Coronary artery (tissue), 2 donors: ENCODE data around the gene TBC1D13.

Experiments
- DNase-seq: peaks from one replicate; pipeline ENCODE4 v3.0.0-alpha.2; 2017; ENCODE audit warnings: low spot score
- H3K27ac ChIP-seq, 2 donors: fragments of 200-600 bp; sonication (generic); one replicate each; pipeline ENCODE4 v1.5.1; 2016 to 2019
- H3K4me3 ChIP-seq: fragments of 200-600 bp; sonication (generic); 2 replicates; pipeline ENCODE4 v1.5.1; 2016; ENCODE audit warnings: mild to moderate bottlenecking, moderate library complexity
- CTCF ChIP-seq: fragments of 200-600 bp; sonication (generic); IDR thresholded peaks from one replicate; pipeline ENCODE4 v1.5.1; 2019; ENCODE audit warnings: antibody characterized with exemption

TBC1D13 gene

GRCh38 chr9:128798896-128799295, 11.8 kb downstream of the TBC1D13 start:
- Histone ChIP-seq H3K27ac (no peak overlapping the region), H3K4me3 (no peak overlapping the region)
- TF ChIP-seq CTCF: no peak
- no peak for DNase-seq

GRCh38 chr9:128800061-128800460, 13.0 kb downstream of the TBC1D13 start:
- no peak for TF ChIP-seq CTCF
- Histone ChIP-seq H3K27ac (no peak overlapping the region), H3K4me3 (no peak overlapping the region)
- DNase-seq: no peak

DNA sequence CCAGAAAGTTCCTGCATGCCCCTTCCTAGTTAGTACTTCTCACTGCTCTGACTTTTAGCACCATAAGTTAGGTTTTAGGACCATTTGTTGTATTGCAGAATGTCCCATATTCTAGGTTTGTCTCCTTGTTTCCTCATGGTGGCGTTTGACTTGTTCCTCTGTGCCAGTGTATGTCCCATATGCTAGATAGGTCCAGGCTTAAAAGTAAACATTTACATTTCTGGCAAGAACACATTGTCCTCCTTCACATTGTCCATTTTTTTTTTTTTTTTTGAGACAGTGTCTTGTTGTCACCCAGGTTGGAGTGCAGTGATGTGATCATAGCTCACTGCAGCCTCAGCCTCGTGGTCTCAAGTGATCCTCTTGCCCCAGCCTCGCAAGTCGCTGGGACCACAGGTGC, 15.4 kb downstream of the TBC1D13 start:
- DNase-seq: no peak
- Histone ChIP-seq H3K27ac (no peak overlapping the region), H3K4me3 (no peak overlapping the region)
- TF ChIP-seq CTCF: no peak

DNA sequence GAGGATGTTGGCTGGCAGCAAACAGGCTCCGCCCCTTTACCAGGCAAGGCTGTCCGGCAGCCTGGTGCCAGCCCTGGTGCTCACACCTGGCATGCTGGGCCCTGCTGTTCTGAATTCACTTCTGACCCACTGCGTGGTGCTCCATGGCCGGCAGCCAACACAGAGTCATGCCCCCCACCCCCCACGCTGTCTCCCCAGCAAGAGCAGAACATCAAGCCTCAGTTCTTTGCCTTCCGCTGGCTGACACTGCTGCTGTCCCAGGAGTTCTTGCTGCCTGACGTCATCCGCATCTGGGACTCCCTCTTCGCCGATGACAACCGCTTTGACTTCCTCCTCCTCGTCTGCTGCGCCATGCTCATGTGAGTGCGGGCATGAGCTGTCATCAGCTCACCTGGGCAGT, 18.6 kb downstream of the TBC1D13 start:
- H3K4me3 ChIP-seq: no peak overlapping the region
- no peak overlapping the region for H3K27ac ChIP-seq
- TF ChIP-seq CTCF: no peak
- no peak for DNase-seq

DNA sequence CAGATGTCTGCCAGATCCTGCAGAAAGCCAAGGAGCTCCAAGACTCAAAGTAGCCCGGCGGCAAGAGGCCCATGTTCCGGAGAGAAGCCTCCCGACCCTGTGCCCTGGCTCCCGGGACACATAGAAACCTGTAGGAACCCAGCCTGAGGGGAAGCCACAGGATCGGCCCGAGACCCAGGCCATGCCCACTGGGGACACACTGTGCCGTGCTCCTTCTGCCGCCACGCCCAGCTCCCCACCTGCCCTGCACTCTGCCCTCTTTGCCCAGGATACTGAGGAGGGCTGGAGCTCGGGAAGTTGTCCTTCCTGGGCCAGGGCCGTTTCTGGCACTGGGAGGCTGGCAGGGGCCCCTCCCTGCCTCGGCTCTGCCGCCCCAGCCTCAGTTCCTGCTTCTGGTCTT, 20.8 kb downstream of the TBC1D13 start:
- no peak for DNase-seq
- Histone ChIP-seq H3K27ac (no peak overlapping the region), H3K4me3 (no peak overlapping the region)
- TF ChIP-seq CTCF: no peak

DNA sequence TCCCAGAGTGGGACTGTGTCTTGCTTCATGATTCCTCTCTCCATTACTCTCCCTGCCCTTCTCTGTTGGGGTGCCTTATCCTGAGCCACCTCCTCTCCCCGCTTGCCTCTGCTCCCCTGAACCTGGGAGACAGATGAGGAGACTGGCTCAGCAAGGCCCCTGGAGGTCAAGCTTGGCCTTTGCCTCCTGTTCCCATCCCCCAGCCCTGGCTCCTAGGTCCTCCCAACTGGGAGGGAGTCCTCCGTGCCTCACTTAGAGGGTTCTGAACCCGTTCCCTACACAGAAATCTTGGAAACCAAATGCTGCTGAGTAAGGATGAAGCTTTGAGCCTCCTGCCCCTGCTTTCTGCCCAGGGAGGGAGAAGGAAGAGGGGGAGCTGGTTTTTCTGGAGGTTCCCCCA, 21.5 kb downstream of the TBC1D13 start:
- Histone ChIP-seq H3K27ac (no peak overlapping the region), H3K4me3 (no peak overlapping the region)
- DNase-seq: no peak
- no peak for TF ChIP-seq CTCF

DNA sequence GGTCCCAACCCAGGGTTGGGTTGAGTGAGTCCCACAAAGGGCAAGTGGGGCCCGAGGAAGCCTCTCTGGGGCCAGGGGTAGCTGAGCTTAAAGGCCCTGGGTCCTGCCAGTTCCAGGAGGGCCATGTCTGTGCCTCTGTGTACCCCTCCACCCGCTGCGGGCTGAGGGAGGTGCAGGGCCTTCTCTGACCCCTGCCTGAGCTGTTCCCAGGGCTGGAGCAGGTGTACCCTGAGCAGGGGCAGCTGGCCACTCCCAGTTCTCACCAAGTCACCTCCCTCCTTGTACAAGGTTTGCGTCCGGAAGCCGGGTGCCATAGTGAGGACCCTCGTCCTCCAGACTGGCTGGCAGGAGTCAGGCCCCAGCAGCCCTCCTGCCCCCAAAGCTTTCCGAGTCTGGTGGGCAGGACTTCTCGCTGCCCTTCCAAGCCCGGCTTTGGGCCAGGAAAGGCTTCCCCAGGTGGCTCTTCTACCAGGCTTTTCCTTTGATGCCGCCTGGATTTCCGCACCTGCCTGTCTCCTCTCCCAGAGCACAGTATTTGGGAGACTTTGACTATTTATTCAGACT, 22.1 kb downstream of the TBC1D13 start:
- no peak for TF ChIP-seq CTCF
- Histone ChIP-seq H3K4me3 (no peak overlapping the region), H3K27ac (no peak overlapping the region)
- DNase-seq: no peak
